Measurements from ENCODE around the gene TRAF3IP3. TPM values are rescaled to one million over a fixed set of nuclear protein-coding genes. Genes with fewer than 3 reads are reported as not detected.

Gene TRAF3IP3
- polyA plus RNA-seq, 1 donor from 2014 or later: not detected

- Histone ChIP-seq H3K27ac (ENCODE audit: low read length) (no peak overlapping the region), H3K9me3 (ENCODE audit: low read length) (no peaks in the 10 kb centered on the region), H2AFZ (ENCODE audit: low read depth, low read length) (no peak overlapping the region), H3K27me3 (ENCODE audit: insufficient read depth, low read depth, low read length) (no peaks in the 10 kb centered on the region), H3K9ac (ENCODE audit: low read length) (no peak overlapping the region), H3K4me2 (ENCODE audit: low read length) (no peak overlapping the region), H3K4me3 (ENCODE audit: low read length) (no peak overlapping the region), H4K20me1 (ENCODE audit: insufficient read depth) (no peaks in the 10 kb centered on the region), H3F3A (ENCODE audit: insufficient read depth, low read length, poor library complexity, severe bottlenecking) (no peaks in the 10 kb centered on the region), H3K36me3 (ENCODE audit: insufficient read depth, low read length) (no peaks in the 10 kb centered on the region), H3K79me2 (replicated peaks; ENCODE audit: insufficient read depth, low read length) (no peaks in the 10 kb centered on the region), H3K9me2 (ENCODE audit: insufficient read depth, low read length) (no peaks in the 10 kb centered on the region)
- no peak for TF ChIP-seq REST (IDR thresholded peaks at IDR 0.05; ENCODE audit: borderline replicate concordance)
- no peak for TF ChIP-seq POLR2AphosphoS5 (IDR thresholded peaks at IDR 0.05)
- TF ChIP-seq SMC3 (conservative IDR thresholded peaks at IDR 0.05; ENCODE audit: poor library complexity): no peak
- TF ChIP-seq TAF1 (IDR thresholded peaks at IDR 0.05; ENCODE audit: low read depth): no peak
- TF ChIP-seq RAD21 (conservative IDR thresholded peaks at IDR 0.05): no peak
- TF ChIP-seq EZH2 (IDR thresholded peaks at IDR 0.05; ENCODE audit: borderline replicate concordance, insufficient read depth, low read length, poor library complexity, severe bottlenecking): no peak
Measured at GRCh38 chr1:209736490-209737117, 19.2 kb upstream of the TRAF3IP3 start.

- no peaks in the 10 kb centered on the region for H3K9me2 ChIP-seq (ENCODE audit: insufficient read depth, low read length)
- no peak overlapping the region for H2AFZ ChIP-seq (ENCODE audit: low read depth, low read length)
- H4K20me1 ChIP-seq (ENCODE audit: insufficient read depth): no peaks in the 10 kb centered on the region
- no peaks in the 10 kb centered on the region for H3F3A ChIP-seq (ENCODE audit: insufficient read depth, low read length, poor library complexity, severe bottlenecking)
- H3K9me3 ChIP-seq (ENCODE audit: low read length): no peaks in the 10 kb centered on the region
- H3K9ac ChIP-seq (ENCODE audit: low read length): no peak overlapping the region
- TF ChIP-seq EP300 (conservative IDR thresholded peaks at IDR 0.05; ENCODE audit: poor library complexity, severe bottlenecking): no peak
- TF ChIP-seq REST (IDR thresholded peaks at IDR 0.05; ENCODE audit: borderline replicate concordance): no peak
- no peak for TF ChIP-seq POLR2AphosphoS5 (IDR thresholded peaks at IDR 0.05)
- TF ChIP-seq RAD21 (conservative IDR thresholded peaks at IDR 0.05): no peak
- no peak for TF ChIP-seq EZH2 (IDR thresholded peaks at IDR 0.05; ENCODE audit: borderline replicate concordance, insufficient read depth, low read length, poor library complexity, severe bottlenecking)
- no peak for TF ChIP-seq CTCF (IDR thresholded peaks at IDR 0.05; ENCODE audit: poor library complexity, severe bottlenecking)
- TF ChIP-seq TAF1 (IDR thresholded peaks at IDR 0.05; ENCODE audit: low read depth): no peak
- no peak for TF ChIP-seq MXI1 (conservative IDR thresholded peaks at IDR 0.05; ENCODE audit: poor library complexity, severe bottlenecking)
- TF ChIP-seq SMC3 (conservative IDR thresholded peaks at IDR 0.05; ENCODE audit: poor library complexity): no peak
- no peak overlapping the region for H3K27ac ChIP-seq (ENCODE audit: low read length)
- H3K4me2 ChIP-seq (ENCODE audit: low read length): no peak overlapping the region
- H3K27me3 ChIP-seq (ENCODE audit: insufficient read depth, low read depth, low read length): no peaks in the 10 kb centered on the region
- no peaks in the 10 kb centered on the region for H3K79me2 ChIP-seq (replicated peaks; ENCODE audit: insufficient read depth, low read length)
- no peaks in the 10 kb centered on the region for H3K36me3 ChIP-seq (ENCODE audit: insufficient read depth, low read length)
- H3K4me3 ChIP-seq (ENCODE audit: low read length): no peak overlapping the region
Measured at GRCh38 chr1:209737118-209737505, 18.7 kb upstream of the TRAF3IP3 start.

All from neural cell (in vitro differentiated cells).